HG02759 (cell line): Measurements from ENCODE around the gene CCL3.
"Not testable (repeated sequence)": the region's sequence is repeated elsewhere in the genome, so short reads cannot be mapped to it uniquely, and the experiment has no call there.

Experiments used
- ATAC-seq: cut with Tn5 transposase; IDR thresholded peaks from one replicate; pipeline ENCODE4 v1.9.1; 2021; ENCODE audit warnings: mild to moderate bottlenecking, moderate library complexity; ENCODE audit not compliant: unreplicated experiment

The CCL3 gene

GRCh38 chr17:36117505-36118382 is 27.8 kb upstream of the CCL3 start:
- no peak for ATAC-seq

- ATAC-seq = not testable (repeated sequence)
Measured at GRCh38 chr17:36115649-36115977, 25.7 kb upstream of the CCL3 start.

DNA sequence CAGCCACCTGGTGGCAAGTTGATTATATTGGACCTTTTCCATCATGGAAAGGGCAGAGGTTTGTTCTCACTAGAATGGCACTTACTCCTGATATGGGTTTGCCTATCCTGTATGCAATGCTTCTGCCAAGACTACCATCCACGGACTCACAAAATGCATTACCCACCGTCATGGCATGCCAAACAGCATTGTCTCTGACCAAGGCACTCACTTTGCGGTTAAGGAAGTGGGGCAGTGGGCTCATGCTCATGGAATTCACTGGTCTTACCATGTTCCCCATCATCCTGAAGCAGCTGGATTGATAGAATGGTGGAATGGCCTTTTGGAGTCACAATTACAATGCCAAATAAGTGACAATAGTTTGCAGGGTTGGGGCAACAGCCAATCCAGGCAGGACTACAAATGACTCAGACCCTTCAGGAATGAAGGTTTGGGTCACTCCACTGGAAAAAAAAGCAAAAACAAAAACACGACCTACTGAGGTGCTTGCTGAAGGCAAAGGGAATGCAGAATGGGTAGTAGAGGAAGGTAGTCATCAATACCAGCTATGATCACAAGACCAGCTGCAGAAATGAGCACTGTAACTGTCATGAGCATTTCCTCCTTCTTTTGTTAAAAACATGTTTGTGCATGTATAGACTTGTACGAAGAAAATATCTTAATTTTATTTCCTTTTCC is 25.2 kb upstream of the CCL3 start:
- ATAC-seq = not testable (repeated sequence)

GRCh38 chr17:36113131-36113530 is 23.2 kb upstream of the CCL3 start:
- ATAC-seq = not testable (repeated sequence)

DNA sequence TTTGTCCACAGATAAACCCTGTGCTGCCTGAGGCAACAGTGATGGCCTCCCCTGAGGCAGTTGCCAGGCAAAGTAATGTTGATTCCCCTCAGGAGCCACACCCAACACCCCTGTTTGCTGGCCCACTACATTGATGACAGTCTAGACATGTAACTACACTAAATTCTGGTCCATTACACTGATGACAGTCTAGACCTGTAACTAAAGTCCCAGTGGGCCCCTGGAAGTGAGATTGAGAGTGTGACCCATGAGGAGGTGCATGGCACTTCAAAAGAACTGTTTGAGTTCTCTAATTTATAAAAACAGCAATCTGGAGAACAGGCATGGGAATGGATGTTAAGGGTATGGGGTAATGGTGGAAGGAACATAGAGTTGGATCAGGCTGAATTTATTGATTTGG is 22.6 kb upstream of the CCL3 start:
- no peak for ATAC-seq

DNA sequence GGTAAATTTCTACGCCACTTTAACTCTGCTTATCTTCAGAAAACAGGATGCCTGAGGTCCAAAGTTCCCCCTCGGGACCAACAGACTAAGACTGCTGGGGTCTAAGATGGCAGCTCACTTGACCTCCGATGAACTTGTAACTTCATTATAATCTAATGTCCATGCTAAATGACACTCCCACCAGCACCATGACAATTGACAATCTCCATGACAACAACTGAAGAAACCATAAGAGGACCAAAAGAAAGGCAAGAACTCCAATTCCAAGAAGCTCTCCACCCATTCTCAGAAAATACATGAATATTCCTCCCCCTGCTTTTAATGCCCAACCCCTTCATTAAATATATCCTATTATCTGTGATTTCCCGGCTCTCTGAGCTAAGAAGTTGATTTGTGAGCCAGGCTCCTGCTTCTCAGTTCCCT is 21.1 kb upstream of the CCL3 start:
- no peak for ATAC-seq

DNA sequence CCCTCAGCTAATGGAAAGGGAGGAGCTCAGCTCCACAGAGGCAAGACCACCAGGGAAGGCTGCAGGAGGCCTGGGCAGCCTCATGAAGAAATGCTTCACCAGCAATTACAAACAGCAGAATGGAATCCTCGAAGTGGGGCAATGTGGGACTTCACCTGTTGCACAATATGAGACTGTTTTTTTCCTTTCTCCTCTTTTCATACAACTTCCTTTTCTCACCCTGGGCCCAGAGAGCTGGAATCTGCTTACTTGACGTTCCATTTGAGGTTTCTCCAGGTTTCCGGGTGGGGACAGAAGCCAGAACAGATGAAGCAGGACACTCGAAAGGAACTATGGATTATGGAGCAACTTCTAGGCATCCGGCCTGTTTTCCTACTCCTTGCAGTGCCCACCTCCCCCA is 18.3 kb upstream of the CCL3 start:
- ATAC-seq = not testable (repeated sequence)

- no peak for ATAC-seq
Measured at GRCh38 chr17:36107660-36108059, 17.7 kb upstream of the CCL3 start.

DNA sequence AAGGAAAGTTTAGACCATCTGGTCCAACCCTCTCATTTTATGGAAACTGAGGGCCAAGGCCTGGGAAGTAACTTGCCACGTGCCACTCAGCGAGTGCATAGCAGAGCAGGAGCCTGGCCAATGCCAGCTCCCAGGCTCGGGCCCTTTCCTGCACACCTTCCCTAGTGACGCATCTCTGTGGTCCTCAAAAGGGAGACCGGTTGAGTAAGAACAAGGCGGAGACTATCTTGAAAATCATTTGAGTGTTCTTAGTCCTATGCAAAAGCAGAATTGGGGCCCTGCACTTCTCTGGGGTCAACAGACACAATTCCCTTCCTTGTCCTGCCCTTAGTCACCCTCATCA is 16.5 kb upstream of the CCL3 start:
- no peak for ATAC-seq

- ATAC-seq = no peak
Measured at GRCh38 chr17:36105781-36106492, 16.0 kb upstream of the CCL3 start.

DNA sequence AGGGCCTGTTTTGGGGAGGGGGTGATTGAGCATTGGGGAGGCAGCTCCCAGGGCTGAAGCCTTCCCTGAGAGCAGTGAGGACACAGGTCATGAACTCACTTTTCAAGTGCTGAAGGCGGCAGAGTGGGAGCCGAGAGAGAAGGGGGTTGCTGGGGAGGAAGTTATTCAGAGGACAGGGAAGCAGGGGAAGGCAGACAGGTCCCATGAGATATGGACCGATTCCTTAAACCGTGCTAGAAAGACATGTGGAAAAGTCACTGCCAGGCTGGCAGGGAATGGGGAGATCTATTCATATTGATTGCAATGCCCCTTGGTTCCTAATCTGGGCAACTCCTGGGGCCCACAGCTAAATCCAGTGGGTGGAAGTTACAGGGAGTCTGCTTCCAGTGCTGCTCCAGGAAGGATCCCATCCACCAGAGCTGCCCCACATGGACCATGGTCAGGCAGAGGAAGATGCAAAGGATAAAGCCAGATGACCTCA is 14.8 kb upstream of the CCL3 start:
- no peak for ATAC-seq

DNA sequence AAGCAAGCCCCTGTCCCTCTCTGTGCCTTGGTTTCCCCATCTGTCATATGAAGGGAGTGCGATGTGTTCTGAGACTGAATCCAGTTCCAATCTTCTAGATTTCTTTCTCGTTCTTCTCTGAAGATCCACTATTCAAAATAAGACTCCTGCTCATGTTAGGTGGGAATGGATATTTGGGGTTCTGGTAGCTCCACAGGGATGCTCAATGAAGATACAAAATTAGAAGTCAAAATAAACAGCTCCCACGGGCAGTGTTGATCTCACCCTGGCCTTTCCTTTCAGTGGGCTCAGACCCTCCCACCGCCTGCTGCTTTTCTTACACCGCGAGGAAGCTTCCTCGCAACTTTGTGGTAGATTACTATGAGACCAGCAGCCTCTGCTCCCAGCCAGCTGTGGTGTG is 14.3 kb upstream of the CCL3 start:
- not testable (repeated sequence) for ATAC-seq

DNA sequence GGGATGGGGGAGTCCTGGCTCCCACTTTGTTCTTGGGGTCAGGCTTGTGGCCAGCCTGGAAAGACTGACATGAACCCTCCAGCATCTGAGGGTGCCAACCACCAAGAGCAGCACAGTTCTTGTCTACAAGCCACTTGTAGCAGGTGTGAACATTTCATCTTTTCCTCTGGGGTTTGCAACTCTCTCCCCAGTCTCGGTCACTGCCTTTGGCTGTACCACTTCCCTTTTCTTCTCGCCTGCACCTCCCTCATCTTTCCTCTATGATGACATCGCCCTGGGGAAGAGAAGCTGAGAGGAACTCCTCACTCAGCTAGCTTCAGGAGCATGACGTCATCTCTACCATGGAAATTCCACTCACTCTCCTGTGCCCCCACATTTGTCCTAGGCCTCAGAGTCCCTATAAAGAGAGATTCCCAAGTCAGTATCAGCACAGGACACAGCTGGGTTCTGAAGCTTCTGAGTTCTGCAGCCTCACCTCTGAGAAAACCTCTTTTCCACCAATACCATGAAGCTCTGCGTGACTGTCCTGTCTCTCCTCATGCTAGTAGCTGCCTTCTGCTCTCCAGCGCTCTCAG is 13.5 kb upstream of the CCL3 start, which contains the start of gene CCL4:
Gene CCL4 (plus strand): TSS at position 427 of the 575 bp plus-strand sequence. CDS start 79 bp downstream, at position 506.
- ATAC-seq = peak; percentile 83

DNA sequence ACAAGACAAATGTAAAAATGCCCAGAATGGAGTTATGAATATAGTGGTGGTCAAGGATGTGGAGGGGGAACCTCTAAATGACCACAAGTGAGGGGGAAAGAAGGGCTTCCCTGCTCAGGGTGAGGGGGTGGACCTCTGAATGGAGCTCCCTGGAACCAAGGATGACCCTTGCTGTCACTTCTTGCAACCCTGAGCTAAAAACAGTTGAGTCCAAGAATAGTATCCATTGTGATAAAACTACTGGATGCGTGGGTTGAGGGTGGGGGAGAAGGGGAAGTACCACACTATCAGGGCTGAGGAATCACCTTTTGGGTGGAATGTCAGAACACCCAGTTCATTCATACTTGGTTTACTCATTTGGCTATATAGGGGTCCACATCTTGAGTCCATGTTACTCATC is 9.1 kb upstream of the CCL3 start:
- ATAC-seq = not testable (repeated sequence)

GRCh38 chr17:36095992-36096391 is 6.0 kb upstream of the CCL3 start:
- no peak for ATAC-seq

DNA sequence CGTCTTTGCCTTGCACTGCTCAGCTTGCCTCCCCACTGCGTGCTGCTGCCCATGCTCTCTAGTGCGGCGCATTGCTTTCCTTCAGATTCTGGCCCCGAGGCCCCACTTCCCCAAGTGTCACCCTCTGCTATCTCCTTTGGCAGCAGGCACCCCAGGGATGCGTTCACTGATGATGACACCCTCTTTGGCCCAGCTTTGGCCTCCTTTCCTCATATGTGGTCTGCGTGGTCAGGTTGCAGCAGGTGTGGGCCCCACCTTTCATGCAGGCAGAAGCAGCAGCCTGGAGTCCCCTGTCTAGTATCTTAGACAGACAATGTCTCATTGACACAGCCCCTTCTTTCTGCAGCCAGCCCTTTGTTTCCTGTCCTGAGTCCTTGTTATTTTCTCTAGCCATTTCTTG is 4.8 kb upstream of the CCL3 start:
- ATAC-seq = no peak

DNA sequence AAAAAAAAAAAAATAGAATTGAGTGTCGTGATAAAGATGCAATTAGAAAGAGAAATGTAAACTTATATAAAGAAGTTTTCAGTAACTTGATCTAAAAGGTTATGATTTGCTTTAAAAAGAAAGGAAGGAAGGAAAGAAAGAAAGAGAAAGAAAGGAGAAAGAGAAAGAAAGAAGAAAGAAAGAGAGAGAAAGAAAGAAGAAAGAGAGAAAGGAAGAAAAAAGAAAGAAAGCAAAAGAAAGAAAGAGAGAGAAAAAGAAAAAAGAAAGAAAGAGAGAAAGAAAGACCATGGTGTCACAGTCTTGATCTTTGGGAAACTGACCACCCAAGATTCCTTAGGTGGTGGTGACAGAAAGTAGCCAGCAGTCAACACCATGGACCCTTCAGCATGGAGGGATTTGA is 4.3 kb upstream of the CCL3 start:
- no peak for ATAC-seq

DNA sequence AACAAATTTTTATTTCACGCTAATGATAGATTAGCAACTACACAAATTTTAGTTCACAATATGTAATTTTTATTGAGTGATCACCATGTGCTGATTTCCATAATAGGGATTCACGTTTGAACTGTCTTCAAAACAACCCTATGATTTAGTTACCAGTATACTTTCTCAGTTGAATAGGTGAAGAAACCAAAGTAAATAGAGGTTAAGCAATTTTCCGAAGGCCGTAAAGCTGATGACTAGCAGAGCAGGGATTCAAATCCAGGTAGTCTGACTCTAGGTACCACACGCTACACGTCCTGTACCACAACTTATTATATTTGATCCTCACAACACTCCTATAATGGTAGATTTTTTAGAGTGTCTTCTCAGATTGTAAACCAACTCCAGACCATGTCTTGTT is 2.8 kb upstream of the CCL3 start:
- not testable (repeated sequence) for ATAC-seq

DNA sequence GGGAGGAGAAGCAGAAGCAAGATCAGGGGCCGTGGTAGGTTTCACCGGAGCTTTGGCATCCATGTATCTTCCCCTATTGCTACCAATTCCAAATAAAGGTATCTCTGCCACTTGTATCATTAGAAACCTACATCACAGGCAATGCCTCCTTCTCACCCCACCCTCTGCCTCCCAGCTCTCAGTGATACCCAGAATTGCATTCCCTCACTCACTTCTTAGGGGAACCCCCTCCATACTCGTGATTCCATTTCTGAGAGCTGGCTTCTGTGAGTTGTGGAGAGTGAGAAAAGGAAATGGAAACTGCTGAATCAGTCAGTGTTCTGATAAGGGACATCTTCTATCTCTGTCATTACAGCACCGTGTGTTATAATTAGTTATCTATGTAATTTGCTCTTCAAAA is 2.3 kb upstream of the CCL3 start:
- ATAC-seq = no peak

DNA sequence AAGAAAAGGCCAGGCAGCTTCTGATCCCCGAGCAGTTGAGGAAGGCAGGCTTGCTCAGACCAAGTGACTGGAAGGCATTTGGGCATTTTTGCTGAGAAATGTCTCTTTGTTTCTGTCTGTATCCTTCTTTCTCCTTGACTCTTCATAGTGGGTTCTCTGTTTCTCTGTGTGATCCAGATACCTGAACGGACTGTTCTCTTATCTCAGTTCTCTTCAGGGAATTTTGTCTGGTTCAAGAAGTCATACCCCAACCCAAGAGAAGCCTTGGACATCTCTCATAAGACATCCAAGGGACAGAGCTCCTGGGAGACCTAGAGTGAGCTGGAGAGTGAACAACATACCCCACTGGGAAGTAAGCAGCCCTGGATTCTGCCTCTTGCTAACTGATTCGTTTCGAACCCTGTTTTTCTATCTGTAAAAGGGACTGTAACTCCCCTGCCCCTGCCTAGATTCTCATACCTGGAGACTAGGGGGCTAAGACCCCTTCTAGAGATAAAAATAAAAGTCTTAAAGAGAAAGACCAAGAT is 541 bp downstream of the CCL3 start:
- ATAC-seq = no peak
